H1 (cell line): ENCODE measurements around the gene MOB3C. TPM values are rescaled to one million over a fixed set of nuclear protein-coding genes. Genes with fewer than 3 reads are reported as not detected.

ENCODE experiments used
- BCL11A ChIP-seq, 2 experiments: IDR thresholded peaks; one replicate each; pipeline ENCODE4 v1.6.1; 2011; ENCODE audit warnings: low read depth in 2 of 2, low read length in 2 of 2, mild to moderate bottlenecking in 2 of 2
- CHD1 ChIP-seq: IDR thresholded peaks from 2 replicates; pipeline ENCODE4 v1.6.1; 2012; ENCODE audit warnings: low read depth, low read length, improper control_type of control experiment
- CHD7 ChIP-seq: fragments of 300-600 bp; sonication (generic); IDR thresholded peaks from 2 replicates; pipeline ENCODE4 v1.7.1; 2012; ENCODE audit warnings: low read length, moderate library complexity, mild to moderate bottlenecking, inconsistent platforms; ENCODE audit not compliant: insufficient replicate concordance
- EGR1 ChIP-seq: IDR thresholded peaks from 2 replicates; pipeline ENCODE4 v1.6.1; 2011; ENCODE audit warnings: low read depth, low read length, borderline replicate concordance
- JUND ChIP-seq: IDR thresholded peaks from 2 replicates; pipeline ENCODE4 v1.6.1; 2011; ENCODE audit warnings: mild to moderate bottlenecking, improper control_type of control experiment, low read length
- KDM5A ChIP-seq: fragments of 200-600 bp; IDR thresholded peaks from 2 replicates; pipeline ENCODE4 v1.7.1; 2012; ENCODE audit warnings: mild to moderate bottlenecking, low read length, inconsistent platforms, mixed read lengths
- RXRA ChIP-seq: IDR thresholded peaks from 2 replicates; pipeline ENCODE4 v1.6.1; 2011; ENCODE audit warnings: low read depth, mild to moderate bottlenecking, low read length, moderate library complexity; ENCODE audit not compliant: insufficient read depth
- SAP30 ChIP-seq: fragments of 300-600 bp; sonication (generic); IDR thresholded peaks from 2 replicates; pipeline ENCODE4 v1.7.1; 2012; ENCODE audit warnings: low read length, moderate library complexity, mild to moderate bottlenecking, inconsistent platforms; ENCODE audit not compliant: insufficient read depth, insufficient replicate concordance
- polyA plus RNA-seq, 7 experiments: library from polyadenylated mRNA; depleted of rRNA in 3 of 7; stranded (reverse) in 5 of 7; unstranded in 2 of 7; fragments of >200 nt in 5 of 7; fragments of 200-250 nt in 2 of 7; gene quantifications; 1 replicate in 5 of 7; 2 replicates in 1 of 7; 4 replicates in 1 of 7; pipeline versions ENCODE4 v1.2.1 to v1.2.3, GENCODE V29; 2011 to 2013; ENCODE audit warnings: missing spikeins in 2 of 7, mixed read lengths in 2 of 7
- total RNA-seq: library from RNA; stranded (reverse); fragmentation: NEBNext Ultra II Directional; extraction: Animal tissue kit (Norgen Biotek cat#: 25700); gene quantifications from 2 replicates; pipeline ENCODE4 v1.2.1, GENCODE V29; 2021

The MOB3C gene
- total and polyA plus RNA-seq, 2 of the 8 experiments (the other 6 are each of a cell fraction or from before 2014, with no cell fraction given): 5.8 to 6.6 TPM

- TF ChIP-seq CHD7 (no peak), BCL11A (IDR thresholded peaks at IDR 0.05; ENCODE audit: low read depth in 2 of 2, low read length in 2 of 2) (no peak), RXRA (no peak), SAP30 (no peak), KDM5A (no peak), EGR1 (no peak), JUND (no peak), CHD1 (no peak)
Measured at GRCh38 chr1:46569884-46570725, 46.5 kb downstream of the MOB3C start (continued).
